GM20000 (cell line): ENCODE measurements around the gene ENDOV.
A peak's percentile ranks its signal among the peaks of the same experiment; 100 is the strongest.

Source experiments
- DNase-seq: peaks from one replicate; pipeline ENCODE4 v3.0.0; 2012; ENCODE audit warnings: low spot score
- TF ChIP-seq, protein P1 (sequence below): IDR thresholded peaks from 2 replicates; pipeline ENCODE4 v1.5.1; 2012; ENCODE audit warnings: mild to moderate bottlenecking, control low read depth; ENCODE audit errors: extremely low read depth, missing control alignments

The ENDOV gene

DNA sequence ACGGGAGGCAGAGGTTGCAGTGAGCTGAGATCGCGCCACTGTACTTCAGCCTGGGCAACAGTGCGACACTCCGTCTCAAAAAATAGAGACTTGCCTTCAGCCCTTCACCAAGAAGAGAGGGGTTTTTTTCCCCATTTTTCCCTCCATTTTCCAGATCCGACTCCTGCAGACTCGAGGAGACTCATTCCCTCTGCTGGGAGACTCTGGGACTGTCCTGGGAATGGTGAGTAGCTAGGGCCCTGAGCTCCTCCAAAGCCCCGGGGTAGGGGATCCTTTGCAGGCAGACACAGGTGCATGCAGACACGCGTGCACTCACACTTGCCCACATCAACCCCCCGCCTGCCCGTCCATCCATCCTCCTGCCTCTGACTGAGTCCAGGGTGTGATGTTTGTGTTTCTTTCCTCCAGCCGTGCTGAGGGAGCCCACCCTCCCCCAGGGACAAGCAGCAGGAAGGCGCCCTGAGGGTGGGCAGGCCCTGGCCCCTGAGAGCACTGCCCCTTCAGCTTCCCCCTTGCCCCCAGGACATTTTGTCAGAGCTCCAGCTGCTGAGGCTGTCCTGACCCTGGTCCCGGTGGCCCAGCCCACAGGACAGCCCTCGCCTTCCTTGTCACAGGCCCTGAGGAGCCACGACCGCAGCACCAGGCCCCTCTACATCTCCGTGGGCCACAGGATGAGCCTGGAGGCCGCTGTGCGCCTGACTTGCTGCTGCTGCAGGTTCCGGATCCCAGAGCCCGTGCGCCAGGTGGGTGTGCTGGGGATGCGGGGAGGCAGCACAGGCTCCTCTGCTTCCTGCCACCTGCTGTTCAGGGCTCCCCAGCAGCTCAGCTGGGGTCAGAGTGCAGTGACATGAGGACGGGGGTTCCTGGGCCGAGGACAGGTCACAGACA lies 10.2 kb downstream of the ENDOV start:
- TF ChIP-seq, protein P1, sequence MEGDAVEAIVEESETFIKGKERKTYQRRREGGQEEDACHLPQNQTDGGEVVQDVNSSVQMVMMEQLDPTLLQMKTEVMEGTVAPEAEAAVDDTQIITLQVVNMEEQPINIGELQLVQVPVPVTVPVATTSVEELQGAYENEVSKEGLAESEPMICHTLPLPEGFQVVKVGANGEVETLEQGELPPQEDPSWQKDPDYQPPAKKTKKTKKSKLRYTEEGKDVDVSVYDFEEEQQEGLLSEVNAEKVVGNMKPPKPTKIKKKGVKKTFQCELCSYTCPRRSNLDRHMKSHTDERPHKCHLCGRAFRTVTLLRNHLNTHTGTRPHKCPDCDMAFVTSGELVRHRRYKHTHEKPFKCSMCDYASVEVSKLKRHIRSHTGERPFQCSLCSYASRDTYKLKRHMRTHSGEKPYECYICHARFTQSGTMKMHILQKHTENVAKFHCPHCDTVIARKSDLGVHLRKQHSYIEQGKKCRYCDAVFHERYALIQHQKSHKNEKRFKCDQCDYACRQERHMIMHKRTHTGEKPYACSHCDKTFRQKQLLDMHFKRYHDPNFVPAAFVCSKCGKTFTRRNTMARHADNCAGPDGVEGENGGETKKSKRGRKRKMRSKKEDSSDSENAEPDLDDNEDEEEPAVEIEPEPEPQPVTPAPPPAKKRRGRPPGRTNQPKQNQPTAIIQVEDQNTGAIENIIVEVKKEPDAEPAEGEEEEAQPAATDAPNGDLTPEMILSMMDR, result no peak

DNA sequence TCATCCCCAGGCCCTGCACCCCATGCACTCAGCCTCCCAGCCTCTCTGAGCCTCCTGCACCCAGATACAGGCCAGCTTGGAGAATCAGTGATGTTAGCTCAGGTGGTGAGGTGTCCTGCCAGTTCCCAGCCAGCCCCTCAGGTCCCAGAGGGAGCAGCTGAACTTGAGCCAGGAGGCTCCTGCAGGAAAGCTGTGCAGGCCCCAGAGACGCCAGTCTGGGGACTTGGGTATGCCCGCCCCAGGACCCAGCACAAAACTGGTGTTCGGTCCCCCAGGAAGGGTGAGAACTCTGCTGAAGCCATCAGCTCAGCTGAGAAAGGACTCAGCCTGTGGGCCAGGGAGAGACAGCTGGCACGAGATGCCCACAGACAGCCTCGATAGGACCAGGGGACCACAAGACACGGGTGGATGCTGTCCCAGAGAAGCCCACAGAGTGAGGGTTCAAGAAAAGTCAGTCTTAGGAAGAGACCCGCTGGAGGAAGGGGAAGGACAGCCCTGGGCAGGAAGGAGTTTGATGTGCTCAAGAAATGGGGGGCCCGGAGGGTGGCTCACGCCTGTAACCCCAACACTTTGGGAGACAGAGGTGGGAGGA lies 11.0 kb downstream of the ENDOV start:
- DNase-seq, result no peak
- TF ChIP-seq, protein P1, result no peak

More for the DNA sequence above, 10.2 kb downstream of the ENDOV start:
- DNase-seq, result no peak

DNA sequence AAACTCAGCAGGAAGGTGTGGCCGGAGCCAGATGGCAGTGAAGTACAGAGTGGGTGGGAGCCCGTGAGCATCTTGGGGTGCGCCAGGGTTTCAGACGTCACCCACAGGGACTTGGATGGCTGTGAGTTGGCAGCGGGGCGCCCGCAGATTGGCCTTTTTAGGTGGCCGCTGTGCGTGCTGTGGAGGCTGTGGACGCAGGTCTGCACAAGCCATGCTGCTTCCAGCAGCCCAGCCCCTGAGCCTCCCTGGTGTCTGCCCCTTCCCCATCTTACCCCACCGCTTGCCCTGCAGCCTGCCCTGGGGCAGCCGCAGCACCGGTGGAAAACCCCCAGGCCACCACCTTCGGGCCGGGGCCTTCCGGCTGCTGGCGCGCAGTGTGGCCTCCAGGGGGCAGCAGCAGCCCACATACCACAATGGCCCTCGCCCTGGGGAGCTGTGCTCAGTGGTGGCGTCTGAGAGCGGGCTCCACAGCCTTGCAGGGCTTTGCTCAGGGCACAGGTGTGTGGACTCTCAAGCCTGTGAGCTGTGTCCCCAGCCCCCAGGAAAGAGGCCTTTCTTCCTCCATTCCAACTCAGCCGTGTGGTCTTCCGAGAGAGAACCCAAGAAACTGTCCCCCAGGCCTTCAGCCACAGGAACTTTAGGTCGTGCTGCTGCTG lies 11.8 kb downstream of the ENDOV start:
- TF ChIP-seq, protein P1, result peak; percentile 94
- DNase-seq, result peak; percentile 95

DNA sequence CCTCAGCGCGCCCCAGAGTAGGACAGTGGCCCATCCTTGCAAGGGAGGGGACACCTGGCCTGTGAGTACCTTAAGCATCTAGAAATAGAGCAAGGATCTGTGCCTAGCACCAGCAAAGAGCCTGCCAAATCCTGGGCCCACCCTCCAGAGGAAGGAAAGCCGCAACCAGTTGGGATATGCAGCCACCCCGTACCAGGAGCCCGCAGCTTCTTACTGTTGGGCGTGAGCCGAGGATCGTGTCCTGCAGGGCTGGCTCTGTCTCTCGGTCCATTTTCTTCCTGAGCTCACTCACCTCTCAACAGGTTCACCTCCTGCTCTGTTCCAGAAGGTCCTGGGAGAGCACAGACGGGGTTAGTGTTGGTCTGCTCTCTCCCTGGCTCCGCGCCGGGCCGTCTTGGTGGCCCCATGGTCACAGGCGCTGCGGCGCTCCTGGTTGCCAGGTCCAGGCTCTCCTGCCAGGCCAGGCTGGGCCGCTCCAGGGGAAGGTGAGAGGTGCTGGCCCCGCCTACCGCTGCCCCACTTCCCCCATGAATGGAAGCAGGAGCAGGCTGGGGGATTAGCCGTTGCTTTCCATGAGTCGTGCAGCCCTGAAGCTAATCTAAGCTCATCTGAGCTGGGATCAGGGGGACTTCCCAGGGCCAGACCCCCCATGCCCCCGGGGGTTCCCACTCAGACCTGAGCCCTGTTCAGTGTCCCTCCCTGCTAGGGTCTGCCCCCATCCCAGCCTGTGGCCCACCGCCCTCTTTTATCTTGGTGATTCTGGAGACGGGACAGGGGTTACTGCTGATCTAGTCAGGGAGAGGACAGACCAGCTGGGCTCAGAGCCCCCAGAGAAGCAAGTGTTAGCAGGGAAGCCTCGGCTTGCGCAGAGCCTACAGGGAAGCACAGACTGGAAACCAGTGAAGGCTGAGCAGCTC lies 12.7 kb downstream of the ENDOV start:
- TF ChIP-seq, protein P1, result no peak
- no peak for DNase-seq

DNA sequence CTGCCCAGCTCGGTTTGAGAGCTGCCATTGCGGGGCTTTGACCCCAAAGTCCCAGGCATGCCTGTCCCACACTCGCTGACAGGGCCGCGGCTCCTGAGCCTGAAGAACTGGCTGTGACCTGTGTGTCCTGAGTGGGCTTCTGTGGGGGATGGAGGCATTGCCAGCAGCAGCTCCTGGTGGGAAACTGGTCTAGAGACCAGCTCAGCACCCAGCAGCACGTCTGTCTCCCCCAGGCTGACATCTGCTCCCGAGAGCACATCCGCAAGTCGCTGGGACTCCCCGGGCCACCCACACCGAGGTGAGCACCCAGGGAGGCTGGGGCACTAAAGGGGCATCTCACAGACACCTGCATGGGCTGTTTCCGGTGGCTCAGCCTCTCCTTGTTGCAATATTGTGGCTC lies 13.4 kb downstream of the ENDOV start:
- TF ChIP-seq, protein P1, result no peak

DNA sequence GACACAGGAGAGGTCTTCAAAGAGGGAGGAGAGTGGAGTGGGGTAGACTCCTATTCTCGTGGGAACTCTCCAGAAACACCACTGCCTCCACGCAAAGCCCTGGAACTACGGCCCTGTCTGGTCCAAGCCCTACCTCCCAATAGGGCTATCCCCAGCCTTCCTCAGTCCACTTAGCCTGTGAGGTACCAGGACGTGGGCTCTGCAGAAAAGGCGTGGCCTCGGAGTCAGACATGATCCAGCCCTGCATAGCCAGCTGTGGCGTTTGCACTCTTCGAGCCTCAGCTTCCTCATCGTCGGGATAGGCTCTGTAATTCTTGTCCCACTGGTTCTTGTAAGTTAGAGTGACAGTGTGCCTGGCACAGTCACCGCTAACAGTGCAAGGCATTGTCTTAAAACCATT lies 13.8 kb downstream of the ENDOV start:
- TF ChIP-seq, protein P1, result no peak
- no peak for DNase-seq

More for the DNA sequence above, 13.4 kb downstream of the ENDOV start:
- no peak for DNase-seq
